GM23248 (cell line): ENCODE results near the gene TBL1X. TPM values are rescaled to one million over a fixed set of nuclear protein-coding genes. Genes with fewer than 3 reads are reported as not detected.

ENCODE experiments used
- DNase-seq: peaks from one replicate; pipeline ENCODE4 v3.0.0-alpha.2; 2015
- H2AFZ ChIP-seq: fragments of 200-600 bp; sonication (generic); 2 replicates; pipeline ENCODE4 v1.6.1; 2016; ENCODE audit warnings: antibody characterized with exemption
- H3F3A ChIP-seq: fragments of 200-600 bp; sonication (generic); 2 replicates; pipeline ENCODE4 v1.6.1; 2016; ENCODE audit warnings: mild to moderate bottlenecking, antibody characterized with exemption, mixed run types; ENCODE audit not compliant: insufficient read depth
- H3K27ac ChIP-seq: fragments of 200-600 bp; sonication (generic); 2 replicates; pipeline ENCODE4 v1.5.1; 2016; ENCODE audit warnings: mild to moderate bottlenecking
- H3K27me3 ChIP-seq: fragments of 200-600 bp; sonication (generic); replicated peaks from 2 replicates; pipeline ENCODE4 v1.6.1; 2016; ENCODE audit warnings: mild to moderate bottlenecking; ENCODE audit not compliant: insufficient read depth
- H3K36me3 ChIP-seq: fragments of 200-600 bp; sonication (generic); 2 replicates; pipeline ENCODE4 v1.6.1; 2016; ENCODE audit warnings: low read depth, mild to moderate bottlenecking
- H3K4me1 ChIP-seq: fragments of 200-600 bp; sonication (generic); 2 replicates; pipeline ENCODE4 v1.6.1; 2016; ENCODE audit warnings: mild to moderate bottlenecking; ENCODE audit not compliant: insufficient read depth
- H3K4me2 ChIP-seq: fragments of 200-600 bp; sonication (generic); one replicate; pipeline ENCODE4 v1.6.1; 2016; ENCODE audit warnings: mild to moderate bottlenecking; ENCODE audit not compliant: unreplicated experiment
- H3K4me3 ChIP-seq: fragments of 200-600 bp; sonication (generic); 2 replicates; pipeline ENCODE4 v1.5.1; 2016; ENCODE audit warnings: mild to moderate bottlenecking
- H3K79me2 ChIP-seq: fragments of 200-600 bp; sonication (generic); 2 replicates; pipeline ENCODE4 v1.6.1; 2016; ENCODE audit warnings: mild to moderate bottlenecking; ENCODE audit not compliant: insufficient read depth
- H3K9ac ChIP-seq: fragments of 200-600 bp; sonication (generic); 2 replicates; pipeline ENCODE4 v1.6.1; 2016; ENCODE audit warnings: mild to moderate bottlenecking
- H3K9me2 ChIP-seq: fragments of 200-600 bp; sonication (generic); 2 replicates; pipeline ENCODE4 v1.6.1; 2016; ENCODE audit warnings: mixed run types, mild to moderate bottlenecking, moderate library complexity; ENCODE audit not compliant: insufficient read depth
- H3K9me3 ChIP-seq: fragments of 200-600 bp; sonication (generic); one replicate; pipeline ENCODE4 v1.6.1; 2017; ENCODE audit warnings: low read depth
- H4K20me1 ChIP-seq: fragments of 200-600 bp; sonication (generic); 2 replicates; pipeline ENCODE4 v1.6.0; 2016; ENCODE audit not compliant: insufficient read depth
- EZH2 ChIP-seq: fragments of 200-600 bp; sonication (generic); IDR thresholded peaks from 2 replicates; pipeline ENCODE4 v1.6.1; 2018; ENCODE audit warnings: antibody characterized with exemption, mild to moderate bottlenecking; ENCODE audit not compliant: insufficient read depth, poor library complexity, severe bottlenecking
- EZH2phosphoT487 ChIP-seq: fragments of 200-600 bp; sonication (generic); IDR thresholded peaks from 2 replicates; pipeline ENCODE4 v1.6.1; 2018; ENCODE audit warnings: antibody characterized with exemption, moderate library complexity, mild to moderate bottlenecking, low read depth; ENCODE audit not compliant: insufficient read depth
- WGBS, 2 experiments: methylation state at CpG; one replicate each; pipeline ENCODE4 v1.1.6; 2015 to 2017; ENCODE audit warnings: low lambda C conversion rate in 2 of 2, low coverage in 1 of 2; ENCODE audit errors: missing lambda C conversion rate in 2 of 2; 5-methylcytosine and 5-hydroxymethylcytosine counted together
- in situ Hi-C: fragments of 300-500 bp; cut with MboI; formaldehyde crosslinking; loops from 2 replicates; pipeline ENCODE4 v1.15.0; 2020
- polyA plus RNA-seq: library from polyadenylated mRNA; unstranded; fragments of >200 nt; fragmentation: Nextera tagmentation; extraction: Ambion mirVana; gene quantifications from 2 replicates; pipeline ENCODE4 v1.2.1, GENCODE V29; 2016
- total RNA-seq: library from RNA; depleted of rRNA; stranded (reverse); fragments of >200 nt; shearing (Covaris generic); gene quantifications from 2 replicates; pipeline ENCODE4 v1.2.3, GENCODE V29; 2014

TBL1X gene
- total and polyA plus RNA-seq, 2 experiments from 2014 or later, result 8.2 to 26.8 TPM

- peak; percentile 2 for DNase-seq
- no peak overlapping the region for H2AFZ ChIP-seq
- H3K4me2 ChIP-seq, result peak overlapping the region; percentile 65
- in situ Hi-C loops, result loop anchor here (25.0 kb wide), 1 partner anchor 504 kb away; no protein-coding TSS in a partner anchor
- WGBS, 2 experiments, result 71 to 79% methylated on average over 6 of the region's 6 CpGs
- peaks cover 55% of the 10 kb centered on the region for H3K79me2 ChIP-seq
- no peaks in the 10 kb centered on the region for H3K9me3 ChIP-seq
- no peaks in the 10 kb centered on the region for H3K9me2 ChIP-seq
- H4K20me1 ChIP-seq, result no peaks in the 10 kb centered on the region
- H3K27me3 ChIP-seq, result no peaks in the 10 kb centered on the region
- H3K4me1 ChIP-seq, result no peaks in the 10 kb centered on the region
- peaks cover 12% of the 10 kb centered on the region for H3F3A ChIP-seq
- no peak overlapping the region for H3K27ac ChIP-seq
- no peak for TF ChIP-seq EZH2
- no peak for TF ChIP-seq EZH2phosphoT487
- peak overlapping the region; percentile 79 for H3K9ac ChIP-seq
- H3K36me3 ChIP-seq, result no peaks in the 10 kb centered on the region
- peak overlapping the region; percentile 79 for H3K4me3 ChIP-seq
Observed at GRCh38 chrX:9466736-9467135, 1.9 kb downstream of the TBL1X start.

DNA sequence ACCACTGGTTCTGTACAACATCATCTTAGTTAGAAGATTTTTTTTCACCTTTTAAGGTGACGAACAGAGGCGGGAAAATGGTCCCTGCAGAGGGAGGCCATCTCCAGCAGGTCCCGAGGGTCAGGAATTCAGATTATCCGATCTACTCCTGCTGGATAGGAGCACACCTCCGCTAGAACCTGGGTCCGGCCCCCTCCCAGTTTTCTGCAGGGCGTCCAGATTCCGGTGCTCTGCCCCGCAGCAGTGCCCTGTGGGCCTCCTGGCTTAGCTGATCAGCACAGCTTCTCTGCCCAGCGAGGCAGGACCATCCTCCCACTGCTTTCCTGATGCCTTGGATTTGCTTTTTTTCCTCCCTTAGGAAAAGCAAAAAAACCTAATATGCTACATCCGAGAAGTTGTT, 2.3 kb downstream of the TBL1X start:
- Histone ChIP-seq H3K27me3 (no peaks in the 10 kb centered on the region), H3F3A (peaks cover 12% of the 10 kb centered on the region), H3K9me3 (no peaks in the 10 kb centered on the region), H3K36me3 (no peaks in the 10 kb centered on the region), H3K79me2 (peaks cover 59% of the 10 kb centered on the region), H3K9me2 (no peaks in the 10 kb centered on the region), H3K27ac (no peak overlapping the region), H3K4me1 (no peaks in the 10 kb centered on the region), H2AFZ (no peak overlapping the region), H4K20me1 (no peaks in the 10 kb centered on the region), H3K4me3 (no peak overlapping the region), H3K9ac (no peak overlapping the region), H3K4me2 (no peak overlapping the region)
- 97 to 98% methylated on average over 11 of the region's 11 CpGs for WGBS, 2 experiments
- in situ Hi-C loops, result loop anchor here (25.0 kb wide), 1 partner anchor 505 kb away; no protein-coding TSS in a partner anchor
- TF ChIP-seq EZH2 (no peak), EZH2phosphoT487 (no peak)
- DNase-seq, result no peak

- no peak for DNase-seq
- Histone ChIP-seq H3K4me2 (no peak overlapping the region), H3K4me1 (no peaks in the 10 kb centered on the region), H3K9me3 (no peaks in the 10 kb centered on the region), H3K79me2 (peaks cover 63% of the 10 kb centered on the region), H3K9me2 (no peaks in the 10 kb centered on the region), H4K20me1 (no peaks in the 10 kb centered on the region), H3K9ac (no peak overlapping the region), H3K4me3 (no peak overlapping the region), H3K27ac (no peak overlapping the region), H3K27me3 (no peaks in the 10 kb centered on the region), H3F3A (peaks cover 12% of the 10 kb centered on the region), H2AFZ (no peak overlapping the region), H3K36me3 (no peaks in the 10 kb centered on the region)
- WGBS, 2 experiments, result 78 to 85% methylated on average over 10 to 11 of the region's 11 CpGs
- in situ Hi-C loops, result loop anchor here (25.0 kb wide), 1 partner anchor 505 kb away; no protein-coding TSS in a partner anchor
- TF ChIP-seq EZH2phosphoT487 (no peak), EZH2 (no peak)
Observed at GRCh38 chrX:9467751-9468150, 2.9 kb downstream of the TBL1X start.

- Histone ChIP-seq H3K79me2 (peaks cover 96% of the 10 kb centered on the region), H3K4me2 (no peak overlapping the region), H3F3A (no peaks in the 10 kb centered on the region), H3K9ac (no peak overlapping the region), H3K9me3 (no peaks in the 10 kb centered on the region), H3K9me2 (no peaks in the 10 kb centered on the region), H3K4me1 (no peaks in the 10 kb centered on the region), H3K4me3 (no peak overlapping the region), H3K27ac (no peak overlapping the region), H4K20me1 (no peaks in the 10 kb centered on the region), H3K36me3 (no peaks in the 10 kb centered on the region), H2AFZ (no peak overlapping the region), H3K27me3 (no peaks in the 10 kb centered on the region)
- 97 to 98% methylated on average over 9 to 11 of the region's 12 CpGs for WGBS, 2 experiments
- no peak for DNase-seq
- no peak for TF ChIP-seq EZH2phosphoT487
- TF ChIP-seq EZH2, result no peak
- in situ Hi-C loops, result loop anchor here (25.0 kb wide), 1 partner anchor 509 kb away; no protein-coding TSS in a partner anchor
Observed at GRCh38 chrX:9471571-9471985, 6.7 kb downstream of the TBL1X start.
